Measurements from ENCODE around the gene BST1.
"Not testable (repeated sequence)": the region's sequence is repeated elsewhere in the genome, so short reads cannot be mapped to it uniquely, and the experiment has no call there.

The BST1 gene

GRCh38 chr4:15754323-15754722 lies 51.5 kb downstream of the BST1 start:
- TF ChIP-seq CTCF (IDR thresholded peaks at IDR 0.05; ENCODE audit: borderline replicate concordance, control extremely low read depth, extremely low read depth, insufficient read depth, missing control alignments): no peak

GRCh38 chr4:15755321-15756155 lies 52.7 kb downstream of the BST1 start:
- in situ Hi-C loops (cut with MboI; ENCODE audit: low sequenced_read_pairs, unreplicated experiment): no loop called here
- TF ChIP-seq CTCF (IDR thresholded peaks at IDR 0.05; ENCODE audit: borderline replicate concordance, control extremely low read depth, extremely low read depth, insufficient read depth, missing control alignments): no peak
- no peak for DNase-seq (ENCODE audit: low spot score)

More at GRCh38 chr4:15754323-15754722, 51.5 kb downstream of the BST1 start:
- no peak for DNase-seq (ENCODE audit: low spot score)
- in situ Hi-C loops (cut with MboI; ENCODE audit: low sequenced_read_pairs, unreplicated experiment): no loop called here

- DNase-seq (ENCODE audit: low spot score): peak; percentile 38
- in situ Hi-C loops (cut with MboI; ENCODE audit: low sequenced_read_pairs, unreplicated experiment): no loop called here
- peak; percentile 27 for TF ChIP-seq CTCF (IDR thresholded peaks at IDR 0.05; ENCODE audit: borderline replicate concordance, control extremely low read depth, extremely low read depth, insufficient read depth, missing control alignments)
Observed at GRCh38 chr4:15756361-15756861, 53.5 kb downstream of the BST1 start.

- no peak for TF ChIP-seq CTCF (IDR thresholded peaks at IDR 0.05; ENCODE audit: borderline replicate concordance, control extremely low read depth, extremely low read depth, insufficient read depth, missing control alignments)
- DNase-seq (ENCODE audit: low spot score): no peak
- in situ Hi-C loops (cut with MboI; ENCODE audit: low sequenced_read_pairs, unreplicated experiment): no loop called here
Observed at GRCh38 chr4:15757054-15757453, 54.2 kb downstream of the BST1 start.

- no peak for DNase-seq (ENCODE audit: low spot score)
- no peak for TF ChIP-seq CTCF (IDR thresholded peaks at IDR 0.05; ENCODE audit: borderline replicate concordance, control extremely low read depth, extremely low read depth, insufficient read depth, missing control alignments)
- in situ Hi-C loops (cut with MboI; ENCODE audit: low sequenced_read_pairs, unreplicated experiment): no loop called here
Observed at GRCh38 chr4:15758294-15758693, 55.4 kb downstream of the BST1 start.

- DNase-seq (ENCODE audit: low spot score); in situ Hi-C loops (cut with MboI; ENCODE audit: low sequenced_read_pairs, unreplicated experiment): not testable (repeated sequence)
Observed at GRCh38 chr4:15762460-15762859, 59.6 kb downstream of the BST1 start.

- DNase-seq (ENCODE audit: low spot score): no peak
- TF ChIP-seq CTCF (IDR thresholded peaks at IDR 0.05; ENCODE audit: borderline replicate concordance, control extremely low read depth, extremely low read depth, insufficient read depth, missing control alignments): no peak
- in situ Hi-C loops (cut with MboI; ENCODE audit: low sequenced_read_pairs, unreplicated experiment): no loop called here
Observed at GRCh38 chr4:15765391-15765790, 62.5 kb downstream of the BST1 start.
